AG04450 (cell line): Measurements from ENCODE around the gene TLR4. TPM values are rescaled to one million over a fixed set of nuclear protein-coding genes. Genes with fewer than 3 reads are reported as not detected.

Experiments
- CTCF ChIA-PET: fragments of 300-600, 350-600 bp; formaldehyde crosslinking; extraction: SDS; loops from one replicate; lab custom pipeline; 2022; ENCODE audit warnings: antibody characterized with exemption, inconsistent platforms; lab: Charles Lee
- POLR2A ChIA-PET: fragments of 350-600 bp; formaldehyde crosslinking; extraction: SDS; loops from one replicate; lab custom pipeline; 2021; ENCODE audit warnings: antibody characterized with exemption, inconsistent platforms; lab: Yijun Ruan, JAX
- DNase-seq: peaks from one replicate; pipeline ENCODE4 v3.0.0-alpha.2; 2011; ENCODE audit warnings: low read depth, low spot score
- H3K27ac ChIP-seq: one replicate; pipeline ENCODE4 v1.5.1; 2012; ENCODE audit warnings: low read depth, low read length, control low read depth
- H3K27me3 ChIP-seq: one replicate; pipeline ENCODE4 v1.6.0; 2012; ENCODE audit warnings: low read length; ENCODE audit not compliant: control insufficient read depth, insufficient read depth
- H3K4me3 ChIP-seq: 2 replicates; pipeline ENCODE4 v1.5.1; 2011; ENCODE audit warnings: mild to moderate bottlenecking, low read depth, low read length, control low read depth
- H3K9me3 ChIP-seq: 2 replicates; pipeline ENCODE4 v1.5.1; 2012; ENCODE audit warnings: low read length; ENCODE audit not compliant: control insufficient read depth, insufficient read depth
- CTCF ChIP-seq: IDR thresholded peaks from 2 replicates; pipeline ENCODE4 v1.5.1; 2011; ENCODE audit warnings: low read depth, low read length, control low read depth, inconsistent platforms
- polyA plus RNA-seq: library from polyadenylated mRNA; depleted of rRNA; stranded (reverse); fragments of >200 nt; gene quantifications from 2 replicates; pipeline ENCODE4 v1.2.3, GENCODE V29; 2011

The TLR4 gene
- polyA plus RNA-seq, 1 experiment: not detected

DNA sequence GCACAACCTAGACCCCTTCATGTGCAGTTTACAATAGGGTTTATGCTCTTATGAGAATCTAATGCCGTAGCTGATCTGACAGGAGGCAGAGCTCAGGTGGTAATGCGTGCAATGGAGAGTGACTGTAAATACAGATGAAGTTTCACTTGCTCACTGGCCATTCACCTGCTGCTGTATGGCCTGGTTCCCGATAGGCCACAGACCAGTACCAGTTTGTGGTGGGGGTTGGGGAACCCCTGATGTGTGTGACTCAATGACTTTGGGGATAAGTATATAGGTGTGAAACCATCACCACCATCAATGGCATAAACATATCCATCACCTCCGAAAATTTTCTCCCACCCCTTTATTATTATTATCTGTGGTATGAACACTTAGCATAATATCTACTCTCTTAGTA is 42.1 kb downstream of the TLR4 start:
- Histone ChIP-seq H3K27me3 (no peaks in the 10 kb centered on the region), H3K27ac (no peak overlapping the region), H3K9me3 (peaks cover 9% of the 10 kb centered on the region), H3K4me3 (no peak overlapping the region)
- POLR2A ChIA-PET: no interaction called here
- TF ChIP-seq CTCF: no peak
- CTCF ChIA-PET: no interaction called here
- DNase-seq: no peak

- CTCF ChIA-PET: no interaction called here
- no peak for DNase-seq
- Histone ChIP-seq H3K4me3 (no peak overlapping the region), H3K27me3 (no peaks in the 10 kb centered on the region), H3K27ac (no peak overlapping the region), H3K9me3 (peaks cover 9% of the 10 kb centered on the region)
- POLR2A ChIA-PET: no interaction called here
- TF ChIP-seq CTCF: no peak
Measured at GRCh38 chr9:117747386-117747970, 43.3 kb downstream of the TLR4 start.

DNA sequence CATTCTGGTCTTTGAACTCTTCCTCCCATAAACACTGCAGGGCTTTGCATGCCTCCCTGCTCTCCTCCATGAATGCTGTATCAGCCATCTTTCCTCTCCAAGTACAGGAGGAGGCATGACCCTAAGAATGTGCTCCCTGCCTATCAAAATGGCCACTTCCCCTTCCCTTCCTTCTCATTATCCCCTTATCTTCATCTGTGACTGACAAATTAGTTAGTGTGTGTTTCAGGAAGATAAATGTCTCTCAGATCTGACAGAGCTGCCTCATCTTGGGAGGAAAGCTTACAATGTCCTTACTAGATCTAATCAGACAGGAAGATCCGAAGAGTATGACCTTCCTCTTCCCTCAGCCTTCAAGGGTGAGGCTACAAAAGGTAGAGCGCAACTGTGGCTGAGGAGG is 46.2 kb downstream of the TLR4 start:
- Histone ChIP-seq H3K27ac (no peak overlapping the region), H3K27me3 (no peaks in the 10 kb centered on the region), H3K4me3 (no peak overlapping the region), H3K9me3 (peaks cover 9% of the 10 kb centered on the region; the same call in 1 of the 2 replicates)
- POLR2A ChIA-PET: no interaction called here
- no peak for DNase-seq
- CTCF ChIA-PET: no interaction called here
- TF ChIP-seq CTCF: no peak

DNA sequence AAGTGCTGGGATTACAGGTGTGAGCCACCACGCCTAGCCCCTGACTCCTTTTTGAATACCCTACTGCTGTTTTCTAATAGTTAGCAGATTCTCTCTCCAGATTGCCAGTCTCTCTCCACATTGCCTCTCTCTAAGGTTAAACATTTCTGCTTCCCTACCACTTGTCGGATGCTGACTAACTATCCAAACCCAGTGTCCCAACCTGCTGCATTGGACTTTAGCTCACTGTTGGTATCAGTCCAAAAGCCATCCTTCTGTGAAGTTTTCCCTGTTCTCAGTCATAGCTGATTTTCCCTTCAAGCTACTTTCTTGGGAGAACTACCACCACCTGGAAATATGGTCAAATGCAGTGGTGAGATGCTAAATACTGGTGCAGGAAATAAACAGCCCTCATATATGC is 48.7 kb downstream of the TLR4 start:
- POLR2A ChIA-PET: no interaction called here
- CTCF ChIA-PET: no interaction called here
- peaks cover 13% of the 10 kb centered on the region; the same call in 1 of the 2 replicates for H3K9me3 ChIP-seq

More for the DNA sequence above, 48.7 kb downstream of the TLR4 start:
- H3K27ac ChIP-seq: no peak overlapping the region
- no peaks in the 10 kb centered on the region for H3K27me3 ChIP-seq
- TF ChIP-seq CTCF: no peak
- no peak overlapping the region for H3K4me3 ChIP-seq
- no peak for DNase-seq
